KOPT-K1 (cell line): ENCODE results near the gene PLK2.

Experiments used
- H3K27ac ChIP-seq: fragments of 200-600 bp; sonication (generic); 2 replicates; pipeline ENCODE4 v1.5.1; 2016; ENCODE audit warnings: antibody characterized with exemption, mild to moderate bottlenecking, low read depth, low read length; ENCODE audit not compliant: poor library complexity, severe bottlenecking
- H3K36me3 ChIP-seq: fragments of 200-600 bp; sonication (generic); 2 replicates; pipeline ENCODE4 v1.5.1; 2017; ENCODE audit warnings: antibody characterized with exemption, mild to moderate bottlenecking, low read length, moderate library complexity; ENCODE audit not compliant: insufficient read depth
- H3K9me3 ChIP-seq: fragments of 200-600 bp; sonication (generic); 2 replicates; pipeline ENCODE4 v1.5.1; 2017; ENCODE audit warnings: antibody characterized with exemption, low read length, mild to moderate bottlenecking; ENCODE audit not compliant: insufficient read depth, poor library complexity, severe bottlenecking

PLK2 gene

DNA sequence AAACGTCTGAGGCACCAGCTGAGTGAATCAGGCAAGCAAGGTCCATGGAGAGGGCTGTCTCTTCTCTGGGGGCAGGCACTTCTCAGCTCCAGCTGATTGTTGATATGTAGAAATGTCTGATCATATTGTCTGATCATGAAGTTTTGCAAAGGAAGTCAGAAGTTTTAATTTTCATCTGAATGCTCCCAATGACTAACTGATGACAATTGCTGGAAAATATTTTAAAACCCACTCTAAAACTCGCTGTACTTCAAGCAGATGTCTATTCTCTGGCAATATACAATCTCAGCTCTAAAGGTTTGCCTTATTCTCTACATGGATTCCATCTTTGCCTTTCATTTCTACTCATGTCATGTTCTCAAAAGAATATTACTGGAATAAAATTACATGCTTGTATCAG is 12.7 kb downstream of the PLK2 start:
- Histone ChIP-seq H3K9me3 (no peaks in the 10 kb centered on the region), H3K27ac (no peak overlapping the region)

DNA sequence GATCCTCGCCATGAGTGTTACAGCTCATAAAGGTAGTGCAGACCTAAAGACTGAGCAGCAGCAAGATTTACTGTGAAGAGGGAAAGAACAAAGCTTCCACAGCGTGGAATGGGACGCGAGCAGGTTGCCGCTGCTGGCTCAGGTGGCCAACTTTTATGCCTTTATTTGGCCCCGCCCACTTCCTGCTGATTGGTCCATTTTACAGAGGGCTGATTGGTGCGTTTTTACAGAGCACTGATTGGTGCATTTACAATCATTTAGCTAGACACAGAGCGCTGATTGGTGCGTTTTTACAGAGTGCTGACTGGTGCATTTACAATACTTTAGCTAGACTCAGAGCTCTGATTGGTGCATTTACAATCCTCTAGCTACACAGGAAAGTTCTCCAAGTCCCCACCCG is 13.9 kb downstream of the PLK2 start:
- Histone ChIP-seq H3K27ac (no peak overlapping the region), H3K36me3 (no peaks in the 10 kb centered on the region), H3K9me3 (no peaks in the 10 kb centered on the region)

More for the DNA sequence above, 12.7 kb downstream of the PLK2 start:
- H3K36me3 ChIP-seq: no peaks in the 10 kb centered on the region

DNA sequence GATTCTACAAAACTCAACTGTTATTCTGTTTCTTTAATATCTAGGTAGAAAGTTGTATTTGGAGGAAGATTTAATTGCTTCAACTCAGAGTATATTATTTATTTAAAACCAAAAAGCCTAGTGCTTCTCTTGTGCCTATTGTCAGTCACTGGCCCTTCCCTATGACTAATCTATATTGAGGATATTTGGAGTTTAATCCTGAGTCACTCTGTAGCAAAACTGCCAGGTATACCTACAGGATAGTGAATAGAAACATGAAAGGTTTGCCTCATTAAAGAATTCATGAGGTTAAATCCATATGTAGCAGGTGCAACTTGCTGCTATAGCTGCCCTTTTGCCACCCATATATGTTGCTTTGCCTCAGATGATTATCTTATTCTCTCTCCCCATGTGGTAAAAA is 15.1 kb downstream of the PLK2 start:
- Histone ChIP-seq H3K27ac (no peak overlapping the region), H3K9me3 (no peaks in the 10 kb centered on the region), H3K36me3 (no peaks in the 10 kb centered on the region)

- Histone ChIP-seq H3K36me3 (no peaks in the 10 kb centered on the region), H3K9me3 (no peaks in the 10 kb centered on the region), H3K27ac (no peak overlapping the region)
Observed at GRCh38 chr5:58440901-58441460, 18.9 kb downstream of the PLK2 start.

DNA sequence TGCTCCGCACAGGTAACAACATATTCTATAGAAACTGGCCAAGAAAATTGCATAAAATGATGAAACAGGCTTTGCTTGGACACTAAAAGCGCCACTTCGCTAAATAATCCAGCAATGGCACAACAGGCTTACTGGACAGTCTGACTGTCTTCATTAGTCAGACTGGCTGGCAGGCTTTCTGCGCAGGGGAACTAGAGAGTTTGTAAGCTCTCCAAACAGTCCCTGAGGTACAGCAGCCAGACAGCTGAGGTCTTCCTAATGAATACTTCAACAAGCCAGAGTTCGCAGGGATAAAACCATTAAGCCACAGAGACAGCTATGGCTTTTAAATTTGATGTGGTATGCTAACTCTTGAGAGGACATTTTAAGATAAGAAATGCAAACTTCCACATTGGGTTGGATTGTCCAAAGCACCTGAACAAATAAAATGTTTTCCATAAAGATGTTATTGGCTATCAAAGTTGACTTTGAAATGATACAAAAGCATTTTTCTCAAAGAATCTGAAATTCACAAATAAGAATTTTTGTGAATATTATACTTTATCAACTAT is 20.7 kb downstream of the PLK2 start:
- Histone ChIP-seq H3K27ac (no peak overlapping the region), H3K36me3 (no peaks in the 10 kb centered on the region), H3K9me3 (no peaks in the 10 kb centered on the region)

DNA sequence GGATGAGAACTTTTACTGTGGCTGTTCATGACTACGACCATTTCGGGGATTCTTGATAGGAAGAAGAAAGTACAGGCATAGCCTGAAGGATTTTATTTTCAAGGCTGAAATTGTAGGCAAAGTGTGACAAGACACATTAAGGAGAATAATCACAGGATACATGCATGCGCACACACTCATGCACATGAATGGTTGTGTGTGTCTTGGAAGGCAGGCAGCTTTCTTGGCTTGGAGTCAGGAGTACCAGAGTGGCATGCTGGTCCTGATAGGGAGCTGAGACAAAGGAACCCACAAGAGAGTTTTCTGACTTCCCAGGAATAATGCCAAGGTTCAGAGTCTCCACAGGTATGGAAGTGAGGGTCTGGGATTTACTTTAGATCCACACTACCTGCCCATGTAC is 22.2 kb downstream of the PLK2 start:
- Histone ChIP-seq H3K36me3 (no peaks in the 10 kb centered on the region), H3K9me3 (no peaks in the 10 kb centered on the region)

GRCh38 chr5:58431832-58432231 is 28.1 kb downstream of the PLK2 start:
- Histone ChIP-seq H3K27ac (no peak overlapping the region), H3K9me3 (no peaks in the 10 kb centered on the region), H3K36me3 (no peaks in the 10 kb centered on the region)

More for the DNA sequence above, 22.2 kb downstream of the PLK2 start:
- no peak overlapping the region for H3K27ac ChIP-seq

DNA sequence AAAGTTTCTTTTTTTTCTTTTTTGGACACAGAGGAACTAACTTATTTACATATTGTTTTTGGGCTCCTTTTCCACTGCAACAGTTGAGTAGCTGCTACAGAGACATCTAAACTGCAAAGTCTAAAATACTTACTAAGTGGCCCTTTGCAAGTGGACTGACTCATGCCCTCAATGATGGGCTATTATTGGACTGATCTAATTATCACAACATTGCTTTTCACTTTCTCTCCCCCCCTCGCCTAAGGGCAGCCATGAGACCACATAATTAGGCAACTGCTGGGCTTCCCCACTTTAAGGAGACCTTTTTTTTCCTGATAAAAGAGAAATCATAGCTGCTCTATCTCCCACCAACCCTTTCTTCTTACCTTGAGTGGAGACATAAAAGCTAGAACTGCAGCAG is 47.0 kb downstream of the PLK2 start:
- no peaks in the 10 kb centered on the region for H3K9me3 ChIP-seq
- H3K27ac ChIP-seq: no peak overlapping the region
- H3K36me3 ChIP-seq: no peaks in the 10 kb centered on the region

GRCh38 chr5:58412081-58412480 is 47.8 kb downstream of the PLK2 start:
- Histone ChIP-seq H3K36me3 (no peaks in the 10 kb centered on the region), H3K9me3 (no peaks in the 10 kb centered on the region), H3K27ac (no peak overlapping the region)

DNA sequence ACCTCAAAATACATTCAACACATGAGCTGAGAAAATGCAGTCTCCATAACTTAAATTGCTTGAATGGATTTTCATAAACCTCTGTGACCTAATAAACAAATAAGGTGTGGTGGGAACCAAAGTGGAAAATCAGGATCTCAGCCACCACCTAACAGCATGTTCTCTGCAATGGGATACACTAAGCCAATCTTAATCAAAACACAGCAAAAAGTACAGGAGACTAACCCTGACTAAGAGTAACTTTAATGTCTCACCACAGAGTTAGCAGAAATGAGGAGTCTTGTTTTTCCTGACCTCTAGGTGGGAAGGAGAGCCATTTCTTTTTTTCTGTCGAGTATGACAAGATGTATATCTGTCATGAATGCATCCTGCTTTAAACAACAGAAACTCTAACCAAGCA is 48.5 kb downstream of the PLK2 start:
- no peak overlapping the region for H3K27ac ChIP-seq
- H3K9me3 ChIP-seq: no peaks in the 10 kb centered on the region
- H3K36me3 ChIP-seq: no peaks in the 10 kb centered on the region

- no peak overlapping the region for H3K27ac ChIP-seq
- H3K9me3 ChIP-seq: no peaks in the 10 kb centered on the region
- no peaks in the 10 kb centered on the region for H3K36me3 ChIP-seq
Observed at GRCh38 chr5:58410441-58410840, 49.4 kb downstream of the PLK2 start.

DNA sequence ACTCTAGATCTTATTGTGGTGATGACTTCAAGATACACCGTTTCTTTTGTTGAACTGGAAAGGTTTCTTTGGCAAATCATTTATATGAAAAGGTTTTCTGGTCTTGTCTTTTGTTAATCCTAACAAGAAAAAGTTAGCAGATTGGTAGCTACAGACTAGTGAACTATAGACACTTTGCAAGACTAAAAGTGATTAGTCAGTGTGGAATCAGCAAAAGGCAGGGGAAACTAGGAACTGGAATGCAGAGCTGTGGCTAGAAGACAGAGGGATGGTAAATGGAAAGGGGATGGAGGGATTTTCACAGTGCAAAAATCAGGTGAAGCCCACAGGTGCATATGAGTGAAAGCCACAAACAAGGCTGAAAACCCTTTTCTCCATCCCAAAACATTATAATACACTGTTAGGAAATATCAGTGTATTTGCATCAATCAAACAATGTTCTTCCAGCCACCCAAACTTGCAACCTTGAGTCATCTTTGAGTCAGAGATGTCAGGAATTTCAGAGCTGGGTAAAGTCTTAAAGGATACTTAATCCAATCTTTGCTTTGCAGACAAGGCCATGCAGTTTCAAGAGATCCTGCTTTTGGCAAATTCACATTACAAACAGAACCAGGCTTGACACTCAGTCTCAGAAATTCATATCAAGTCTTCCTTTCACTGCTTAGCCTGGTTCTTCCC is 52.7 kb downstream of the PLK2 start:
- H3K9me3 ChIP-seq: no peaks in the 10 kb centered on the region
- no peak overlapping the region for H3K27ac ChIP-seq
- H3K36me3 ChIP-seq: no peaks in the 10 kb centered on the region

- Histone ChIP-seq H3K36me3 (no peaks in the 10 kb centered on the region), H3K9me3 (no peaks in the 10 kb centered on the region), H3K27ac (no peak overlapping the region)
Observed at GRCh38 chr5:58406394-58406793, 53.5 kb downstream of the PLK2 start.

GRCh38 chr5:58405175-58405574 is 54.7 kb downstream of the PLK2 start:
- Histone ChIP-seq H3K9me3 (no peaks in the 10 kb centered on the region), H3K27ac (no peak overlapping the region), H3K36me3 (no peaks in the 10 kb centered on the region)

GRCh38 chr5:58404734-58405133 is 55.2 kb downstream of the PLK2 start:
- no peaks in the 10 kb centered on the region for H3K9me3 ChIP-seq
- H3K36me3 ChIP-seq: no peaks in the 10 kb centered on the region
- no peak overlapping the region for H3K27ac ChIP-seq
